OCI-LY7 (cell line): Measurements from ENCODE around the gene MRAS. TPM values are rescaled to one million over a fixed set of nuclear protein-coding genes. Genes with fewer than 3 reads are reported as not detected.

Source experiments
- BruUV-seq: library from RNA; stranded (reverse); fragments of 400-500 nt; replicated peaks from 2 replicates; lab custom pipeline; 2021; lab: Mats Ljungman, UMichigan
- CTCF ChIA-PET: fragments of 300-600 bp; sonication (Branson Sonifier 250); formaldehyde crosslinking; loops from one replicate; lab custom pipeline; 2022; ENCODE audit warnings: antibody characterized with exemption; ENCODE audit not compliant: unreplicated experiment; lab: Charles Lee
- POLR2A ChIA-PET: fragments of 300-600 bp; sonication (Branson Sonifier 250); formaldehyde crosslinking; loops from one replicate; lab custom pipeline; 2022; ENCODE audit warnings: antibody characterized with exemption; lab: Charles Lee
- DNase-seq: peaks from one replicate; pipeline ENCODE4 v3.0.0-alpha.2; 2015; ENCODE audit warnings: low spot score
- H2AFZ ChIP-seq: fragments of 200-600 bp; sonication (generic), shearing (Covaris generic); 2 replicates; pipeline ENCODE4 v1.6.1; 2014; ENCODE audit warnings: mild to moderate bottlenecking, antibody characterized with exemption, low read length, moderate library complexity
- H3K27ac ChIP-seq: fragments of 200-600 bp; sonication (generic); 2 replicates; pipeline ENCODE4 v1.5.1; 2014; ENCODE audit warnings: mixed run types, low read depth, mild to moderate bottlenecking, moderate library complexity, low read length, inconsistent platforms; ENCODE audit not compliant: poor library complexity, severe bottlenecking
- H3K36me3 ChIP-seq: fragments of 200-600 bp; sonication (generic); 2 replicates; pipeline ENCODE4 v1.6.1; 2014; ENCODE audit warnings: mild to moderate bottlenecking, antibody characterized with exemption, low read length, moderate library complexity, mixed read lengths; ENCODE audit not compliant: insufficient read depth
- H3K4me1 ChIP-seq: fragments of 200-600 bp; sonication (generic); 2 replicates; pipeline ENCODE4 v1.5.1; 2014; ENCODE audit warnings: mild to moderate bottlenecking, low read length; ENCODE audit not compliant: insufficient read depth, poor library complexity, severe bottlenecking
- H3K4me2 ChIP-seq: fragments of 200-600 bp; sonication (generic); 2 replicates; pipeline ENCODE4 v1.6.1; 2014; ENCODE audit warnings: mild to moderate bottlenecking, low read length
- H3K4me3 ChIP-seq: fragments of 200-600 bp; sonication (generic); 2 replicates; pipeline ENCODE4 v1.5.1; 2014; ENCODE audit warnings: mild to moderate bottlenecking, low read depth, low read length; ENCODE audit not compliant: poor library complexity, severe bottlenecking
- H3K79me2 ChIP-seq: fragments of 200-600 bp; sonication (generic); 2 replicates; pipeline ENCODE4 v1.6.1; 2016; ENCODE audit warnings: low read depth, mild to moderate bottlenecking, low read length, moderate library complexity, mixed read lengths; ENCODE audit not compliant: insufficient read depth
- H3K9me2 ChIP-seq: fragments of 200-600 bp; sonication (generic); 2 replicates; pipeline ENCODE4 v1.6.1; 2016; ENCODE audit warnings: mild to moderate bottlenecking, low read length, mixed read lengths; ENCODE audit not compliant: insufficient read depth
- H3K9me3 ChIP-seq: fragments of 200-600 bp; sonication (generic); 2 replicates; pipeline ENCODE4 v1.6.1; 2014; ENCODE audit warnings: mild to moderate bottlenecking, mixed run types, low read length, mixed read lengths
- H4K20me1 ChIP-seq: fragments of 200-600 bp; sonication (generic); 2 replicates; pipeline ENCODE4 v1.6.1; 2014; ENCODE audit warnings: mild to moderate bottlenecking, antibody characterized with exemption, low read length, moderate library complexity, mixed read lengths; ENCODE audit not compliant: insufficient read depth
- EZH2phosphoT487 ChIP-seq: fragments of 200-600 bp; sonication (generic); IDR thresholded peaks from 2 replicates; pipeline ENCODE4 v1.6.1; 2018; ENCODE audit warnings: low read depth, borderline replicate concordance, mild to moderate bottlenecking, mixed run types, antibody characterized with exemption, low read length, moderate library complexity, mixed read lengths
- intact Hi-C: fragments of 100-400 bp; cut with micrococcal nuclease; formaldehyde crosslinking; loops from one replicate; pipeline ENCODE4 v1.10.0; 2022; ENCODE audit not compliant: unreplicated experiment
- total RNA-seq, 2 experiments: library from RNA; depleted of rRNA in 1 of 2; stranded (reverse); fragments of >200 nt in 1 of 2; shearing (Covaris generic) in 1 of 2; gene quantifications; 2 replicates each; pipeline ENCODE4 v1.2.3, GENCODE V29; 2014 to 2022
- TF ChIP-seq, protein P1 (sequence below): fragments of 200-600 bp; sonication (generic); conservative IDR thresholded peaks from 2 replicates; pipeline ENCODE4 v1.5.1; 2014; ENCODE audit warnings: mild to moderate bottlenecking, antibody characterized with exemption, low read length, moderate library complexity, mixed read lengths

The MRAS gene
- total RNA-seq, 2 experiments from 2014 or later = not detected

DNA sequence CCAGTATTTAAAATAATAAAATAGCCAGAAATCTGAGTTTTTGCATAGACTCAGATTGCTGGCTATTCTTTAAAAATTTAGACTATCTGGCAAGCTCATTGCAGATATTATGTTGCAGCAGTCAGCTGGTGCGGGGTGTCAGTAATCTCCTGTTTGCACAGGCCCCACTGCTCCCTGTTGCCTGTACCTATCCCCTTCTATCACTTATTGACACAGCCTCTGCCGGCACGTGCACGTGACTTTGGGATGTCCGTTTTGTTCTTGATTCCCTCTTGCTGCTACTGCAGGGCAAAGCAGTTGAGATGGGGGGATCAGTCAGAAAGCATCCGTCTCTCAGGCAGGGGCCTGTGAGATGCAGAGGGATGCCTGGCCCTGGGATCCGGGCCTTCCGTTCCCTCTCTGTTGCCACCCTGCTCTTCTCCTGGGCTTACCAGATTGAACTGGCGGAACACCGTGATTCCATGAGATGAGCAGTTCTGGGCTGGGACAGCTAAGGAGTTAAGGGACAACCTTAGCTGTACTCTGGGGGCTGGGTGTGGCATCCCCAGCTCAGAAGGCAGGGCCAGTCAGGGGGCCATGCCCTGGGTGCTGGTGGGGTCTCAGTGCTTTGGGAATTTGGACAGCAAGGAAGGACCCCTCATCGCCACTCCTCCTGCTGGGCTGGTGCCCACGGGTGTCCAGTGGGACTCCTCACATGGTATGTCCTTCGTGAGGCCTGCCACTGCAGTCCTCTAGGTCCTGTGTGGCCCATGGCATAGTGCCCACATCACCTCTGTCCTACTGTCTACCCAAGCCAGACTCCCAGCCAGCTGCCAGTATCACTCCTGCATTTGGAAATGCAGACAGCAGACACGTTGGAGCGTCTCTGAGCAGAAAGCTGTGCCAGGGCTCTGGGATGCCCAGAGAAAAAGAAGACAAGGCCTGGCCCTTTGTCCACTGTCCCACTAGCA lies 11.8 kb downstream of the MRAS start:
- no peaks in the 10 kb centered on the region for H3K79me2 ChIP-seq
- H3K4me3 ChIP-seq = no peak overlapping the region
- H3K27ac ChIP-seq = no peak overlapping the region
- no peak overlapping the region for H3K4me2 ChIP-seq
- ChIA-PET POLR2A (no interaction called here), CTCF (no interaction called here)
- H3K9me2 ChIP-seq = no peaks in the 10 kb centered on the region
- no peaks in the 10 kb centered on the region for H3K36me3 ChIP-seq
- BruUV-seq = no TSS peak
- H2AFZ ChIP-seq = no peak overlapping the region
- intact Hi-C loops = no loop called here
- DNase-seq = no peak
- TF ChIP-seq, protein P1, sequence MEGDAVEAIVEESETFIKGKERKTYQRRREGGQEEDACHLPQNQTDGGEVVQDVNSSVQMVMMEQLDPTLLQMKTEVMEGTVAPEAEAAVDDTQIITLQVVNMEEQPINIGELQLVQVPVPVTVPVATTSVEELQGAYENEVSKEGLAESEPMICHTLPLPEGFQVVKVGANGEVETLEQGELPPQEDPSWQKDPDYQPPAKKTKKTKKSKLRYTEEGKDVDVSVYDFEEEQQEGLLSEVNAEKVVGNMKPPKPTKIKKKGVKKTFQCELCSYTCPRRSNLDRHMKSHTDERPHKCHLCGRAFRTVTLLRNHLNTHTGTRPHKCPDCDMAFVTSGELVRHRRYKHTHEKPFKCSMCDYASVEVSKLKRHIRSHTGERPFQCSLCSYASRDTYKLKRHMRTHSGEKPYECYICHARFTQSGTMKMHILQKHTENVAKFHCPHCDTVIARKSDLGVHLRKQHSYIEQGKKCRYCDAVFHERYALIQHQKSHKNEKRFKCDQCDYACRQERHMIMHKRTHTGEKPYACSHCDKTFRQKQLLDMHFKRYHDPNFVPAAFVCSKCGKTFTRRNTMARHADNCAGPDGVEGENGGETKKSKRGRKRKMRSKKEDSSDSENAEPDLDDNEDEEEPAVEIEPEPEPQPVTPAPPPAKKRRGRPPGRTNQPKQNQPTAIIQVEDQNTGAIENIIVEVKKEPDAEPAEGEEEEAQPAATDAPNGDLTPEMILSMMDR = no peak
- H3K9me3 ChIP-seq = no peaks in the 10 kb centered on the region
- no peaks in the 10 kb centered on the region for H4K20me1 ChIP-seq
- H3K4me1 ChIP-seq = no peaks in the 10 kb centered on the region

DNA sequence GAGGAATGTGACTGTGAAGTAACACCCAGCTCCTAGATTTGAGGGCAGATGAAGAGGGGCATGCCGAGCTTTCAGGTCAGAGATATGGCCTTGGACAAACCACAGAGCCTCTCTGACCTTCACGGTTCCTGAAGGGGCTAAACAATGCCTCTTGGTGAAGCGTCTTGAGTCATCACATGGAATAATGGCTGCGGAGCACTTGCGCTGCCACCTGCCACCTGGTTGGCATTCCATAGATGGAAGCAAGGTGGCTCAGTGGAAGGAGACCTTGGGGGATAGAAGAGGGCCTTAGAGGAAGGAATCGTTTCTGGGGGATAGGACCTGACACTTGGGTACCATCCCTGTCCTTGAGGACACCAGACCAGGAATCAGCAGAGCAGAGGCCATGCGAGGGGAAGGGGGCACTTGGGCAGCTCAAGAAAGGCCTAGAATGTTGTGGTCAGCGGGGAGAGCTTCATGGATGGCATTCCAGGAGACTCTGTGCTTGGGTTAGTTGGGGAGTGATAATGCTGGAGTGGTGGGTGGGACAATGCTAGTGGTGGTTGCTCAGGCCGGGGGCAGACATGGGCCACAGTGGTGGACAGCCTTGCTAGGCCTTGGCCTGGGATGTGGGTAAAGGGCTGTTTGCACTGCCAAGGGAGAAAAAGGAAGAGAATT lies 12.6 kb downstream of the MRAS start:
- no peaks in the 10 kb centered on the region for H3K79me2 ChIP-seq
- H4K20me1 ChIP-seq = no peaks in the 10 kb centered on the region
- TF ChIP-seq EZH2phosphoT487 = no peak
- TF ChIP-seq, protein P1 = no peak
- no peak overlapping the region for H3K27ac ChIP-seq
- H3K9me2 ChIP-seq = no peaks in the 10 kb centered on the region
- ChIA-PET POLR2A (no interaction called here), CTCF (no interaction called here)
- no peak for DNase-seq
- no peak overlapping the region for H2AFZ ChIP-seq
- no peak overlapping the region for H3K4me3 ChIP-seq
- no peak overlapping the region for H3K4me2 ChIP-seq
- no peaks in the 10 kb centered on the region for H3K4me1 ChIP-seq
- intact Hi-C loops = no loop called here
- BruUV-seq = no TSS peak
- H3K36me3 ChIP-seq = no peaks in the 10 kb centered on the region
- no peaks in the 10 kb centered on the region for H3K9me3 ChIP-seq

DNA sequence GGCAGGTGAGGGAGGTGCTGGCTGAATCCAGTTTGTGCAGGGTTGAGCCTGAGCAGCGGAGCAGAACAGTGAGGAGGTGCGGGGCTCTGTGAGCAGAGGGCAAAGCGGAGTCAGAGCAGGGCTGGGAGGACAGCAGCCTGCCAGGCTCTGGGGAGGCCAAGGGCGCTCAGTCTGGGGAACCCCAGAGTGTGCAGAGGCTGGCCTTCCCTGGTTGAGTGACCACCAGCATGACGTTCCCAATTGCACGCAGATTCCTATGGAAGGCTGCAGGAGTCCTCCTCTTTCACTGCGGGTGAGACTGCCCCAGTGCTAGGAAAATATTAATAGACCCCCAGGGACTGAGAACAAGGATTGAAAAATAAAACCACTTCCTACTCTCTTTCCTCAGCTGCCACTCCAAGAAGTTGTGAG lies 13.2 kb downstream of the MRAS start:
- Histone ChIP-seq H3K4me3 (no peak overlapping the region), H3K27ac (no peak overlapping the region), H3K4me2 (no peak overlapping the region), H3K36me3 (no peaks in the 10 kb centered on the region), H4K20me1 (no peaks in the 10 kb centered on the region), H3K79me2 (no peaks in the 10 kb centered on the region), H2AFZ (no peak overlapping the region), H3K4me1 (no peaks in the 10 kb centered on the region), H3K9me2 (no peaks in the 10 kb centered on the region), H3K9me3 (no peaks in the 10 kb centered on the region)
- DNase-seq = no peak
- POLR2A ChIA-PET = no interaction called here
- TF ChIP-seq, protein P1 = no peak
- TF ChIP-seq EZH2phosphoT487 = no peak
- no TSS peak for BruUV-seq
- CTCF ChIA-PET = no interaction called here
- intact Hi-C loops = no loop called here
